IMR-90 (cell line): ENCODE measurements around the gene B4GALT1. TPM values are rescaled to one million over a fixed set of nuclear protein-coding genes. Genes with fewer than 3 reads are reported as not detected.
A peak's percentile ranks its signal among the peaks of the same experiment; 100 is the strongest.

Experiments used
- ATAC-seq: fragments of 200-7000 bp; cut with Tn5 transposase; 2 replicates; pipeline ENCODE4 v1.9.1; 2020; ENCODE audit warnings: low read depth, mild to moderate bottlenecking, moderate library complexity
- BruUV-seq: library from RNA; stranded (reverse); fragments of 400-500 nt; replicated peaks from 2 replicates; lab custom pipeline; 2021; lab: Mats Ljungman, UMichigan
- CTCF ChIA-PET: fragments of 300-600 bp; formaldehyde crosslinking; extraction: SDS; loops from one replicate; lab custom pipeline; 2021; ENCODE audit warnings: antibody characterized with exemption; lab: Yijun Ruan, JAX
- POLR2A ChIA-PET: fragments of 300-600 bp; sonication (Branson Sonifier 250); formaldehyde crosslinking; loops from one replicate; lab custom pipeline; 2022; ENCODE audit warnings: antibody characterized with exemption; ENCODE audit not compliant: unreplicated experiment; lab: Charles Lee
- DNase-seq: peaks from one replicate; pipeline ENCODE4 v3.0.0; 2013
- H2AFZ ChIP-seq: replicated peaks from 2 replicates; pipeline ENCODE3; 2013; ENCODE audit warnings: low read length, mild to moderate bottlenecking; ENCODE audit not compliant: poor library complexity
- H2AK5ac ChIP-seq: 2 replicates; pipeline ENCODE4 v1.6.1; 2013; ENCODE audit warnings: low read depth, low read length, inconsistent platforms
- H2AK9ac ChIP-seq: replicated peaks from 2 replicates; pipeline ENCODE3; 2013; ENCODE audit warnings: mild to moderate bottlenecking, low read depth, low read length, moderate library complexity; ENCODE audit not compliant: poor library complexity
- H2BK120ac ChIP-seq: 2 replicates; pipeline ENCODE4 v1.6.1; 2013; ENCODE audit warnings: low read depth, low read length, inconsistent platforms
- H2BK15ac ChIP-seq: 3 replicates; pipeline ENCODE4 v1.6.1; 2013; ENCODE audit warnings: low read depth, low read length, inconsistent platforms
- H2BK20ac ChIP-seq: 2 replicates; pipeline ENCODE4 v1.6.1; 2013; ENCODE audit warnings: low read depth, mild to moderate bottlenecking, inconsistent platforms, low read length, moderate library complexity
- H2BK5ac ChIP-seq: 2 replicates; pipeline ENCODE4 v1.6.1; 2013; ENCODE audit warnings: mild to moderate bottlenecking, low read depth, low read length, inconsistent platforms; ENCODE audit not compliant: poor library complexity, severe bottlenecking
- H3K14ac ChIP-seq: replicated peaks from 2 replicates; pipeline ENCODE4 v1.6.1; 2013; ENCODE audit warnings: low read depth, low read length, inconsistent platforms
- H3K18ac ChIP-seq: 2 replicates; pipeline ENCODE4 v1.6.1; 2013; ENCODE audit warnings: low read depth, low read length, control low read depth
- H3K23ac ChIP-seq: 2 replicates; pipeline ENCODE4 v1.6.1; 2013; ENCODE audit warnings: low read depth, low read length, inconsistent platforms
- H3K27ac ChIP-seq: 2 replicates; pipeline ENCODE4 v1.5.1; 2013; ENCODE audit warnings: mild to moderate bottlenecking, control low read depth, low read length; ENCODE audit not compliant: insufficient read depth
- H3K27me3 ChIP-seq: 2 replicates; pipeline ENCODE4 v1.6.1; 2013; ENCODE audit warnings: low read length; ENCODE audit not compliant: control insufficient read depth, insufficient read depth
- H3K36me3 ChIP-seq: 2 replicates; pipeline ENCODE4 v1.6.1; 2013; ENCODE audit warnings: low read length, mixed read lengths; ENCODE audit not compliant: control insufficient read depth, insufficient read depth
- H3K4ac ChIP-seq: 2 replicates; pipeline ENCODE4 v1.6.1; 2013; ENCODE audit warnings: low read depth, low read length, inconsistent platforms
- H3K4me1 ChIP-seq: 2 replicates; pipeline ENCODE4 v1.6.1; 2013; ENCODE audit warnings: low read length, mixed read lengths; ENCODE audit not compliant: control insufficient read depth, insufficient read depth
- H3K4me2 ChIP-seq: 2 replicates; pipeline ENCODE4 v1.6.1; 2013; ENCODE audit warnings: low read depth, mild to moderate bottlenecking, control low read depth, low read length, moderate library complexity
- H3K4me3 ChIP-seq: 2 replicates; pipeline ENCODE4 v1.5.1; 2013; ENCODE audit warnings: low read depth, mild to moderate bottlenecking, control low read depth, low read length, moderate library complexity; ENCODE audit not compliant: insufficient read depth
- H3K56ac ChIP-seq: 2 replicates; pipeline ENCODE4 v1.6.1; 2013; ENCODE audit warnings: low read length, inconsistent platforms; ENCODE audit not compliant: insufficient read depth; ENCODE audit errors: extremely low read depth
- H3K79me1 ChIP-seq, 2 experiments: 2 replicates each; pipeline ENCODE4 v1.6.1; 2013; ENCODE audit warnings: low read length in 2 of 2, inconsistent platforms in 1 of 2, low read depth in 1 of 2
- H3K9ac ChIP-seq: 2 replicates; pipeline ENCODE4 v1.6.1; 2013; ENCODE audit warnings: low read depth, low read length, control low read depth
- H3K9me1 ChIP-seq: 2 replicates; pipeline ENCODE4 v1.6.1; 2013; ENCODE audit warnings: low read length, inconsistent platforms; ENCODE audit not compliant: insufficient read depth
- H3K9me3 ChIP-seq: 2 replicates; pipeline ENCODE4 v1.6.1; 2013; ENCODE audit warnings: low read length; ENCODE audit not compliant: control insufficient read depth, insufficient read depth
- H4K20me1 ChIP-seq: 2 replicates; pipeline ENCODE4 v1.6.1; 2013; ENCODE audit warnings: low read length, inconsistent platforms; ENCODE audit not compliant: insufficient read depth
- H4K5ac ChIP-seq: 2 replicates; pipeline ENCODE4 v1.6.1; 2013; ENCODE audit warnings: mild to moderate bottlenecking, low read depth, low read length, control low read depth
- H4K8ac ChIP-seq, 2 experiments: 2 replicates each; pipeline ENCODE4 v1.6.1; 2013; ENCODE audit warnings: low read depth in 2 of 2, low read length in 2 of 2, control low read depth in 1 of 2, inconsistent platforms in 1 of 2
- H4K91ac ChIP-seq: 2 replicates; pipeline ENCODE4 v1.6.1; 2013; ENCODE audit warnings: low read depth, low read length, inconsistent platforms; ENCODE audit not compliant: insufficient read depth
- BHLHE40 ChIP-seq: fragments of 150-350 bp; IDR thresholded peaks from 2 replicates; pipeline ENCODE4 v1.6.1; 2016; ENCODE audit warnings: mild to moderate bottlenecking, low read depth, low read length
- CEBPB ChIP-seq: IDR thresholded peaks from 2 replicates; pipeline ENCODE4 v1.6.1; 2012; ENCODE audit warnings: low read depth, low read length, improper control_type of control experiment
- CHD1 ChIP-seq: IDR thresholded peaks from 2 replicates; pipeline ENCODE4 v1.6.1; 2012; ENCODE audit warnings: low read depth, low read length, improper control_type of control experiment
- NFE2L2 ChIP-seq: fragments of 150-350 bp; IDR thresholded peaks from 2 replicates; pipeline ENCODE4 v1.6.1; 2016; ENCODE audit warnings: low read depth, mild to moderate bottlenecking, low read length
- RFX5 ChIP-seq: IDR thresholded peaks from 2 replicates; pipeline ENCODE4 v1.8.0; 2012; ENCODE audit warnings: low read depth, mild to moderate bottlenecking, low read length, moderate library complexity
- WGBS, 2 experiments: methylation state at CpG; one replicate each; pipeline versions ENCODE4 v1.1.5 to v1.1.7; 2013; ENCODE audit warnings: missing lambda C conversion rate in 2 of 2; ENCODE audit not compliant: insufficient read length in 1 of 2; ENCODE audit errors: extremely low coverage in 2 of 2; 5-methylcytosine and 5-hydroxymethylcytosine counted together
- dilution Hi-C: fragments of 300-500 bp; cut with HindIII; formaldehyde crosslinking; loops from one replicate; pipeline ENCODE4 v1.14.3; 2018; ENCODE audit warnings: low sequenced_read_pairs; ENCODE audit not compliant: unreplicated experiment
- in situ Hi-C: fragments of 300-500 bp; cut with MboI; formaldehyde crosslinking; loops from 3 replicates; pipeline ENCODE4 v1.14.3; 2019; ENCODE audit warnings: low sequenced_read_pairs, inconsistent platforms, mixed read lengths
- intact Hi-C: fragments of 100-400 bp; cut with micrococcal nuclease; formaldehyde crosslinking; loops from 2 replicates; pipeline ENCODE4 v1.10.0; 2022
- polyA plus RNA-seq, 3 experiments: library from polyadenylated mRNA; depleted of rRNA; stranded (reverse); fragments of >200 nt; gene quantifications; 2 replicates each; pipeline ENCODE4 v1.2.3, GENCODE V29; 2012; ENCODE audit warnings: low replicate concordance in 1 of 3
- total RNA-seq: library from RNA; depleted of rRNA; stranded (reverse); fragments of >200 nt; gene quantifications from 2 replicates; pipeline ENCODE4 v1.2.3, GENCODE V29; 2012

Gene B4GALT1
- total and polyA plus RNA-seq, 2 of the 4 experiments (the other 2 are of a cell fraction): 8.8 to 37.8 TPM

DNA sequence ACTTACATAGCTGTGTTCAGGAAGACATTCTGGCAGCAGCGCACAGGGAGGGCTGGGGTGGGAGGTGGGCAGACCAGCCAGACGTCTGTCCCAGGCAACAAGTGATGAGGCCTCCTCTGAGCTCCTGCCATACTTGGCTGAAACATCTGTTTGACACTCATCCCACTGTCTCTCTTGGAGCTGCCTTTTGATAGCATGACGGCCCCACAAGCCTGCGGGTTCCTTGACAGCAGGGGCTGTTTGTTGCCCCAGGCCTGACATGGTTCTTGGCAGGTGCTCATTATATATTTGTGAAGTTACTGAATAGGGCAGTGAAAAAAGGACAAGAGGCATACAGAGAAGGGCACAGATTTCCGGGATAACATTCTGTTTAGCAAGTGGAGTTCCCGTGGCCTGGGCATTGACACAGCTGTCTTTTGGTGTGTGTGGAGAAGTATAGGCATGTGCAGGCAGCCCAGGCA lies 22.2 kb upstream of the B4GALT1 start:
- no peak for ATAC-seq
- no peak overlapping the region for H4K5ac ChIP-seq
- no peak overlapping the region for H3K4me2 ChIP-seq
- no peak overlapping the region for H3K18ac ChIP-seq
- in situ Hi-C loops (no loop called here), dilution Hi-C loops (no loop called here), intact Hi-C loops (loop anchor here (5.0 kb wide), 1 partner anchor 33 kb away; no protein-coding TSS in a partner anchor)
- CTCF ChIA-PET: interaction anchor here (0.9 kb wide), 1 partner anchor 12 kb away, joined by 3 read pairs; no protein-coding TSS in a partner anchor
- 57% methylated on average over 2 of the region's 6 CpGs; no CpG with 5 or more reads in 1 of the 2 experiments for WGBS, 2 experiments
- H3K4me1 ChIP-seq: peaks cover 19% of the 10 kb centered on the region
- no peaks in the 10 kb centered on the region for H3K9me3 ChIP-seq
- no TSS peak for BruUV-seq
- TF ChIP-seq RFX5 (peak; percentile 28; the same call in 1 of the 2 replicates), CHD1 (no peak), BHLHE40 (no peak), NFE2L2 (no peak), CEBPB (no peak)
- no peak overlapping the region for H3K56ac ChIP-seq
- no peak overlapping the region for H3K4me3 ChIP-seq
- no peak overlapping the region for H2BK20ac ChIP-seq
- no peak overlapping the region for H4K8ac ChIP-seq
- H4K91ac ChIP-seq: no peak overlapping the region
- H3K4ac ChIP-seq: no peak overlapping the region
- no peak overlapping the region for H2AK9ac ChIP-seq
- H2AK5ac ChIP-seq: no peak overlapping the region
- H2BK15ac ChIP-seq: 0 out of 3 replicates have a peak overlapping the region, but pooled peaks have one; percentile 3
- H3K79me1 ChIP-seq: no peaks in the 10 kb centered on the region
- no peak overlapping the region for H3K23ac ChIP-seq
- peak overlapping the region; percentile 37 for H2AFZ ChIP-seq
- H3K9me1 ChIP-seq: 0 out of 2 replicates have a peak, but pooled peaks cover 3% of the 10 kb centered on the region
- H3K14ac ChIP-seq: no peak overlapping the region; the same call in 1 of the 2 replicates
- DNase-seq: no peak
- H3K27ac ChIP-seq: no peak overlapping the region
- H2BK120ac ChIP-seq: no peak overlapping the region
- H3K27me3 ChIP-seq: no peaks in the 10 kb centered on the region
- POLR2A ChIA-PET: interaction anchor here (0.5 kb wide), 1 partner anchor 148 kb away, joined by 22 read pairs; no protein-coding TSS in a partner anchor
- H2BK5ac ChIP-seq: no peak overlapping the region
- no peaks in the 10 kb centered on the region for H4K20me1 ChIP-seq
- no peaks in the 10 kb centered on the region for H3K36me3 ChIP-seq
- no peak overlapping the region for H3K9ac ChIP-seq
